Measurements from ENCODE around the gene LRP4. TPM values are rescaled to one million over a fixed set of nuclear protein-coding genes. Genes with fewer than 3 reads are reported as not detected.

The LRP4 gene
- total RNA-seq, 6 experiments from 2014 or later, result 0.43 to 1.2 (median 0.84) TPM

GRCh38 chr11:46961041-46961440, 42.7 kb upstream of the LRP4 start:
- Histone ChIP-seq H3K9me3 (no peaks in the 10 kb centered on the region), H3K27ac (no peak overlapping the region), H3K27me3 (no peaks in the 10 kb centered on the region), H3K36me3 (no peaks in the 10 kb centered on the region), H3K4me1 (no peaks in the 10 kb centered on the region), H3K4me3 (no peak overlapping the region)
- WGBS (ENCODE audit: insufficient coverage, low coverage, low lambda C conversion rate, missing lambda C conversion rate), result 92% methylated on average over 2 of the region's 2 CpGs
- DNase-seq (no peak), ATAC-seq (no peak)
- intact Hi-C loops (cut with DNase I), result no loop called here
- TF ChIP-seq POLR2A (IDR thresholded peaks at IDR 0.05), result no peak
- no peak for TF ChIP-seq CTCF (IDR thresholded peaks at IDR 0.05)

GRCh38 chr11:46958777-46959176, 40.4 kb upstream of the LRP4 start:
- Histone ChIP-seq H3K27ac (no peak overlapping the region), H3K9me3 (no peaks in the 10 kb centered on the region), H3K27me3 (no peaks in the 10 kb centered on the region), H3K4me3 (no peak overlapping the region), H3K4me1 (no peaks in the 10 kb centered on the region), H3K36me3 (no peaks in the 10 kb centered on the region)
- DNase-seq, result no peak
- TF ChIP-seq CTCF (IDR thresholded peaks at IDR 0.05) (no peak), POLR2A (IDR thresholded peaks at IDR 0.05) (no peak)
- intact Hi-C loops (cut with DNase I), result no loop called here
- WGBS (ENCODE audit: insufficient coverage, low coverage, low lambda C conversion rate, missing lambda C conversion rate), result no CpG with 5 or more reads among the region's 1 CpG
- ATAC-seq, result no peak

GRCh38 chr11:46953093-46953492, 34.7 kb upstream of the LRP4 start:
- intact Hi-C loops (cut with DNase I), result no loop called here
- no peak overlapping the region for H3K27ac ChIP-seq
- H3K36me3 ChIP-seq, result no peaks in the 10 kb centered on the region
- WGBS (ENCODE audit: insufficient coverage, low coverage, low lambda C conversion rate, missing lambda C conversion rate), result 76% methylated on average over 5 of the region's 5 CpGs
- no peak for TF ChIP-seq POLR2A (IDR thresholded peaks at IDR 0.05)
- TF ChIP-seq CTCF (IDR thresholded peaks at IDR 0.05), result no peak
- ATAC-seq (no peak), DNase-seq (no peak)
- H3K9me3 ChIP-seq, result no peaks in the 10 kb centered on the region
- H3K27me3 ChIP-seq, result no peaks in the 10 kb centered on the region
- H3K4me3 ChIP-seq, result no peak overlapping the region
- H3K4me1 ChIP-seq, result peaks cover 0 to under 1% (median 0%) of the 10 kb centered on the region in 4 donors

GRCh38 chr11:46952553-46952952, 34.2 kb upstream of the LRP4 start:
- WGBS (ENCODE audit: insufficient coverage, low coverage, low lambda C conversion rate, missing lambda C conversion rate), result 57% methylated on average over 2 of the region's 2 CpGs
- H3K36me3 ChIP-seq, result no peaks in the 10 kb centered on the region
- ATAC-seq (no peak), DNase-seq (no peak)
- peaks cover 0 to 6% (median 0%) of the 10 kb centered on the region in 4 donors for H3K4me1 ChIP-seq
- no peak overlapping the region for H3K4me3 ChIP-seq
- intact Hi-C loops (cut with DNase I), result no loop called here
- no peak overlapping the region for H3K27ac ChIP-seq
- TF ChIP-seq CTCF (IDR thresholded peaks at IDR 0.05), result no peak
- no peaks in the 10 kb centered on the region for H3K9me3 ChIP-seq
- no peaks in the 10 kb centered on the region for H3K27me3 ChIP-seq

- DNase-seq (no peak), ATAC-seq (no peak)
- Histone ChIP-seq H3K4me1 (peaks cover 0 to 12% (median 0%) of the 10 kb centered on the region in 4 donors), H3K9me3 (no peaks in the 10 kb centered on the region), H3K4me3 (no peak overlapping the region), H3K27me3 (no peaks in the 10 kb centered on the region), H3K36me3 (no peaks in the 10 kb centered on the region), H3K27ac (no peak overlapping the region)
- intact Hi-C loops (cut with DNase I), result no loop called here
- 100% methylated on average over 1 of the region's 1 CpG for WGBS (ENCODE audit: insufficient coverage, low coverage, low lambda C conversion rate, missing lambda C conversion rate)
- no peak for TF ChIP-seq CTCF (IDR thresholded peaks at IDR 0.05)
Observed at GRCh38 chr11:46951864-46952263, 33.5 kb upstream of the LRP4 start.
